SW480 (cell line): Measurements from ENCODE around the gene FSD1L.
"Not testable (repeated sequence)": the region's sequence is repeated elsewhere in the genome, so short reads cannot be mapped to it uniquely, and the experiment has no call there.

Experiments
- DNase-seq: peaks from one replicate; pipeline ENCODE4 v3.0.0-alpha.2; 2016; ENCODE audit warnings: low spot score

FSD1L gene

DNA sequence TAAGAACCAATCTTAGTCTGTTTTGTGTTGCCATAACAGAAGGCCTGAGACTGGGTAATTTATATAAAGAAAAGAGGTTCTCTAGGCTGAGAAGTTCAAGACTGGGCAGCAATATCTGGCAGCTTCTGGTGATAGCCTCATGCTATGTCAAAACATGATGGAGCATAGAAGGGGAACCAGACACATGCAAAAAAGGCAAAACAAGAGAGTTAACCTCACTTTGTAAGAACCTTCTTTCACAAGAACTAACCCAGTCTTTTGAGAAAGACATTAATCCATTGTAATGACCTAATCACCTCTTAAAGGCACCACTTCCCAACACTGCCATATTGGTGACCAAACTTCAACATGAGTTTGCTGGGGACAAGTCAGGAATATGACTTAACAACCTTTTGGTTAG, 37.3 kb downstream of the FSD1L start:
- no peak for DNase-seq

- DNase-seq = no peak
Measured at GRCh38 chr9:105496826-105497225, 49.0 kb downstream of the FSD1L start.

GRCh38 chr9:105497704-105498103, 49.9 kb downstream of the FSD1L start:
- no peak for DNase-seq

DNA sequence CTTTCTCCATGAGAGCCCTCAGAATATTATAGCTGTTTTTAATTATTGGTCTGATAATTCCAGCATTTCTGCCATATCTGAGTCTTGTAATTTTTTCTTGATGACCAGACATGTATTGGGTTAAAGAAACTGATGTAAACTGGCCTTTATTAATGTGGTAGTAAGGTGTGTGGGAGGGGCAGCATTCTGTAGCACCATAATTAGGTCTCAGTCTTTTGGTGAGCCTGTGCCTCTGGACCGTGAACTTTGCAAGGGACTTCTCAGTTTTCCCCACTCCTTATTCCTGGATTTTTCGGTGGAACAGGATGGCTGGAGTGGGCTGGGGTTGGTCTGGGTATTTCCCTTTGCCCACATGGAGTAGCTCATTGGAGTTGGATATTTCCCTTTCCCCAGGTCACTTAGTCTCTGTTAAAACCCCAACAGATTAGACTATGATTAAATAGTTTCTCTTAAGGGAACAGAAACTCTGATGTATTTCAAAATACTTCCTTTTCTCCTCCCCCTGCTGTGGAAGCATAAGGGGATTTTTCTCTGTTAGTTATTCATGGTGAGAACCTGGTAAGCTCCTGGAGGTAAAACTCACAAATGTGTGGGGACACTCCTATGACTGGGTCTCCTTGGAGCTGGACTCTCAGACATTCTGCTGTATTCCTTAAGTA, 52.4 kb downstream of the FSD1L start:
- DNase-seq = no peak

DNA sequence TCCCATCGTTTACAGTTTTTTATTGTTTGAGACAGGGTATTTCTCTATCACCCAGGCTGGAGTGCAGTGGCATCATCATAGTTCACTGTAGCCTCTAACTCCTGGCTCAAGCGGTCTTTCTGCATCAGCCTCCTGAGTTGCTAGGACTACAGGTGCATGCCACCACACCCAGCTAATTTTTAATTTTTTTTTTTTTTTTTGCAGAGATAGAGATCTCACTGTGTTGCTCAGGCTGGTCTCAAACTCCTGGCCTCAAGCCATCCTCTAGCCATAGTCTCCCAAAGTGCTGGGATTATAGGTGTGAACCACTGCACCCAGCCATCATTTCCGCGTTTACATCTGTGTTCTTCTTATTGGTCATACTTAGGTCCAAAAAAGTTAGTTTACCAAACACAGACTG, 53.6 kb downstream of the FSD1L start:
- DNase-seq = no peak

DNA sequence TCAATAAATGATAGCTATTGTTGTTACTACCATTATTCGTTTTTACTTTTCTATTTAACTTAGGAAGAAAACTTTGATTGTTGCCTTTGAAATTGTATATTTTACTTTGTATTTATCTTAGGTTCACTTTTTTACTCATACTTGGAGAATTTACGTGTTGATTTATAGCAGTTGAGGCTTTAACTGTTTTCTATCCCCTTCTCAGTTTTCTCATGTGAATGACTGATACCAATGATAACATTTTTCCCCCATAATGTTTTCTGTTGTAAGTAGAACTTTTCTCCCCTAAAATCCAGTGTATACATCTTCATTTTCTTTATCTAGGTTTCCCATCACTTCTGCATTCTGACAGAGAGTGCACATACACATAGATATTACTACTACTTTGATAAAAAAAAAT, 54.4 kb downstream of the FSD1L start:
- DNase-seq = no peak

- DNase-seq = no peak
Measured at GRCh38 chr9:105503881-105504280, 56.0 kb downstream of the FSD1L start.

DNA sequence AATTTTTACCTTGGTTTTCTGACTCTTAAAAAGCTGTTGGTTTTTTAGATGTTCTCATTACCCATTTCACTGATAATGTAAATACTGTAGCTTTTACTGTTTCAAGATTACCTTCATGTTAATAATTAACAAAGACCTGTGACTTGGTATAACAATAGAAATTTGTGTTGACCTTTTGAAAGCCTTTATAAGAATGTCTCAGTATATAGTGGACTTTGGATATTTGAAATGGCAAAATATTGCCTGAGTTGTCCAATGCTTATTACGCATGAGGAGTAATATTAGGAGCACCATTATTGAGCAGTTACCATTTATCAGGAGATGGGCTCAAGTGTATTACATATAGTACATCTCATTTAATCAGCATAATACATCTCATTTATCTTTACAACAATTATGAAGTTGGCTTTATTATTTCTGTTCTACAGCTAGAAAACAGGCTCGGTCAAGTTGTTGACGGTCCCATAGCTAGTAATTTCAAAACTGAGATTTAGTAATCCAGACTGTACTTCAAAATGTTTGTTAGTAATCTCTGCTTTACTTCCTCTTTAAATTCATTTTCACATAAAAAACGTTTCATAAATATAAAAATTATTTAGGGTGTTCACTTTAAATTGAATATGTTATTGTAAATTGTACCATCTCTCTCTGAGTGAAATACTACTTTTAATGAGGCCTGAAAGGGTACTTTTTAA, 59.4 kb downstream of the FSD1L start:
- peak; percentile 9 for DNase-seq

DNA sequence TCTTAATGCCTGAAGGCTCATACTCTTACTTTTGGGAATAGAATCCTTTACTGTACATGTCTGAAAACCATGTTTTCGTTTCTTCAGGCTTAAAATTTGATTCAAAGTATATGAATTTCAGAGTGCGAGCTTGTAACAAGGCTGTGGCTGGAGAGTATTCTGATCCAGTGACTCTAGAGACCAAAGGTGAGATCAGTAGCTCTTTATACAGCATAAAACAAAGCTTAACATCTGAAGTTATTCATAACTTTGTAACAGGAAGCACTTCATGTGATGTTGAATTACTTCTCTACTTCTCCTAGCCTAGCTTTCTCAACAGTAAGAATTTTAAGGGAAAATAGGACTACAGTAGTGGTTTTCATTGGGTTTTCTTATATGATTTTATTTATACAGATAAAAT, 60.7 kb downstream of the FSD1L start:
- DNase-seq = no peak

- DNase-seq = no peak
Measured at GRCh38 chr9:105510024-105510423, 62.2 kb downstream of the FSD1L start.

- DNase-seq = no peak
Measured at GRCh38 chr9:105511446-105511845, 63.6 kb downstream of the FSD1L start.

DNA sequence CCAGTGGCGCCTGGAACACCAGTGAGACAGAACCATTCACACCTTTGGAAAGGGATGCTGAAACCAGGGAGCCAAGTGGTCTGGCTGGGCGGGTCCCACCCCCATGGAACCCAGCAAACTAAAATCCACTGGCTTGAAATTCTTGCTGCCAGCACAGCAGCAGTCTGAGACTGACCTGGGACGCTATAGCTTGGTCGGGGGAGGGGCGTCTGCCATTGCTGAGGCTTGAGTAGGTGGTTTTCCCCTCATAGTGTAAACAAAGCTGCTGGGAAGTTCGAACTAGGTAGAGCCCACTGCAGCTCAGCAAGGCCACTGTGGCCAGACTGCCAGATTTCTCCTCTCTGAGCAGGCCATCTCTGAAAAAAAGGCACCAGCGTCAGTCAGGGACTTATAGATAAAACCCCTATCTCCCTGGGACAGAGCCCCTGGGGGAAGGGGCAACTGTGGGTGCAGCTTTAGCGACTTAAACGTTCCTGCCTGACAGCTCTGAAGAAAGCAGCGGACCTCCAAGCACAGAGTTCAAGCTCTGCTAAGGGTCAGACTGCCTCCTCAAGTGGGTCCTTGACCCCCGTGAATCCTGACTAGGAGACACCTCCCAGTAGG, 68.1 kb downstream of the FSD1L start:
- no peak for DNase-seq

GRCh38 chr9:105519710-105520369, 72.0 kb downstream of the FSD1L start:
- DNase-seq = not testable (repeated sequence)

- DNase-seq = not testable (repeated sequence)
Measured at GRCh38 chr9:105520992-105521391, 73.2 kb downstream of the FSD1L start.

DNA sequence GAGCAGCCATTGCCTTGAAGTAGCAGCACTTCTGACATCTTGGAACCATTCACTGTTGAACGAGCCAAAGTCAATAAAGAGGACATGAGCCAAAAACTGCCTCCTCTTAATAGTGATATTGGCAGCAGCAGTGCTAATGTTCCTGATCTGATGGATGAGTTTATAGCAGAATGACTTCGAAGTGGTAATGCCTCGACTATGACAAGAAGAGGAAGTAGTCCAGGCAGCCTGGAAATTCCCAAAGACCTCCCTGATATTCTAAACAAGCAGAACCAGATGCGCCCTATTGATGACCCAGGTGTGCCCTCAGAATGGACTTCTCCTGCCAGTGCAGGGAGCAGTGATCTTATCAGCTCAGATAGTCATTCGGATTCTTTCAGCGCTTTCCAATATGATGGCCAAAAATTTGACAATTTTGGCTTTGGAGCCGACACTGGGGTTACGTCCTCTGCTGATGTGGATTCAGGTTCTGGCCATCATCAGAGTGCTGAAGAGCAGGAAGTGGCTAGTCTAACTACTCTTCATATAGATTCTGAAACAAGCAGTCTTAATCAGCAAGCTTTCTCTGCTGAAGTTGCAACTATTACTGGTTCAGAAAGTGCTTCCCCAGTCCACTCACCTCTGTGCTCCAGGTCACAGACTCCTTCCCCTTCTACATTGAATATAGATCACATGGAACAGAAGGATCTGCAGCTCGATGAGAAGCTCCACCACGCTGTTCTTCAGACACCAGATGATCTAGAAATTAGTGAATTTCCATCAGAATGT, 75.0 kb downstream of the FSD1L start:
- DNase-seq = not testable (repeated sequence)

GRCh38 chr9:105531530-105531929, 83.7 kb downstream of the FSD1L start:
- DNase-seq = no peak

DNA sequence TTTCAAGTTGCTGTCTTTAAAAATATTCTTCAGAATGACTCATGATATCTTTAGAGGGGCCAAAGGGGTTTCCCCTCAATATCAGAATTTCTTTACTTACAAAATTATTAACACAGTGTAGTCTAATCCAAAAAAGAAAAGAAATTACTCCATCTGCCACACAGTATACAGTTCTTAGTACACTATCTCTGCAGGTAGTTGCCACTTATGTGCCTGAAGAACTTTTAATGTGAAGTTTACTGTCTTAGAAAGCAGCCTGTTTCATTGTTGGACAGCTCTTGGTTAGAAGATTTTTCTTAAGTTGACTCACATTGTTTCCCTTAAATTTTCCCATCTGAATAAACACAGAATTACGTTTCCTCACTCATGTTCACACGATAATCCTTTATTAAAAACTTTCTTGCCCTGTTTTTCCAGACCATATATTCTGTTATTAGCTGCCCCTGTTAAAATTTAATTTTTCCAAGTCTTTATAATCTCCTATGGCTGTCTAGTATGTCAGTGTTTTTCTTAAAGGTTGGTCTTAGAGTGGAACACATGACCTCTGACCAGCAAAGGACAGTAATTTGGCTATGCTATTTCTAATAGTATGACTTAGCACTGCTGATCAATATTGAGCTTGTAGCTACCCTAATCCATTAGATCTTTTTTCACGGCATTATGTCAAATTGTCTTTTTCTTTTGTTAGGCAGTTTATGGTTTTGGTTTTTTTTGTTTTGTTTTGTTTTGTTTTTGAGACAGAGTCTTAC, 88.3 kb downstream of the FSD1L start:
- no peak for DNase-seq

DNA sequence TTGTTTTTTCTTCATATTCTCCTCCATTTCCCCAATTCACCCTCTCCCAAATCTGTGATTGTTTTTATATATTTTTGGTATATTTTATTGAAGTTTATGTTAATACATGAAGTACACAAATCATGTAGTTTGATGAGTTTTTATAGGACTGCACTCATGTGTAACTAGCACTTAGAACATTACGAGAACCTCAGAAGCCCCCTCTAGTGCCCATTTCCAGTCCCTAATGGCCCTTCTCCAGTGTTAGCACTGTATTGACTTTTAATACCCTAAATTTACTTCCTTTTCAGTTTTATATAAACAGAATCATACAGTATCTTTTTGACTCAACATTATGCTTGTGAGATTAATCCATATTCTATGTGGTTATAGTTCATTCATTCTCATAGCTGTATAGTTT, 91.6 kb downstream of the FSD1L start:
- DNase-seq = no peak

DNA sequence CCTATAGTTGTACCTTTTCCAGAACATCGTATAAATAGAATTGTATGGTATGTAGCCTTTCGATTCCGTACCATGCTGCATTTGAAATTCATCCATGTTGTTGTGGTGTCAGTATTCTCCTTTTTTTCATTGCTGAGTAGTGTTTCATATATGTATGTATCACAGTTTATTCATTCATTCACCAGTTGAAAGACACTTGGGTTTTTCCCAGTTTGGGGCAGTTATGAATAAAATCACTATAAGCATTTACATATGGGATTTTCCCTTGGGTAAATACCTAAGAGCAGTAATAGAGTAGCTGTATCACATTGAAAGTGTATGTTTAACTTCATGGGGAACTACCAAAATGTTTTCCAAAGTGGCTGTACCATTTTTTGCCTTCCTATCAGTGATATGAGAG, 94.0 kb downstream of the FSD1L start:
- DNase-seq = no peak

- DNase-seq = no peak
Measured at GRCh38 chr9:105554042-105554441, 106.2 kb downstream of the FSD1L start.

- peak; percentile 89 for DNase-seq
Measured at GRCh38 chr9:105557804-105558610, 110.2 kb downstream of the FSD1L start, which contains the start of gene FKTN. FKTN (plus strand) TSS chr9:105558131; CDS start chr9:105575033, 16,902 bp downstream.
